ENCODE data around the gene SLX4. TPM values are rescaled to one million over a fixed set of nuclear protein-coding genes. Genes with fewer than 3 reads are reported as not detected.

Gene SLX4
- total RNA-seq, 1 experiment from 2014 or later: 15.5 TPM

DNA sequence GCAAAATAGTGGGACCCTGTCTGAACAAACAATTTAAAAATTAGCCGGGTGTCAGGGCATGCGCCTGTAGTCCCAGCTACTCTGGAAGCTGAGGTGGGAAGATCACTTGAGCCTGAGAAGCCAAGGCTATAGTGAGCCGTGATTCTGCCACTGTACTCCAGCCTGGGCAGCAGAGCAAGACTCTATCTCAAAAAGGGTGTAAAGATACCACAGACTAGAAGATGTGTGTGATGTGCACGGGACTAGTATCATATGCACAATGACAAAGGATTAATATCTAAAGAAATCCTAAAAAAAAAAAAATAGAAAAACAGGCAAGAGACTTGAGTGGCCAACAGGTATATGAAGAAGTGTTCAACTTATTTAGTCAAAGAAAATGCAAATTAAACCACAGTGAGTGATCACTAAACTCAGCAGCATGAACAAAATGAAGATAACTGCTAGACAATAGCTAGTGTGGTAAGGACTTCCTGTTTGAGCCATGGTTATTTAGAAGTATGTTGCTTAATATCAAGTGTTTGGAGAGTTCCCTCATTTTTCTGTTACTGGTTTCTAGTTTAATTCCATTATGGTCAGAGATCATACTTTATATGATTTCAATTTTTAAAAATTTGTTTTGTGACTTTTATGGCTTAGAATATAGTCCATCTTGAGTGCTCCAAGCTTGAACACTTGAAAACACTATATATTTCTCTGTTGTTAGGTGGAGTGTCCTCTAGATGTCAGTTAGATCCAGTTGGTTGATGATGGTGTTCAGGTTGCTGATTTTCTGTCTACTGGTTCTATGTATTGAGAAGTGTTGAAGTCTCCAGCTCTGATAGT lies 14.7 kb upstream of the SLX4 start:
- H3K9me3 ChIP-seq (ENCODE audit: control insufficient read depth, insufficient read depth, low read depth, low read length): no peaks in the 10 kb centered on the region
- POLR2A ChIA-PET: interaction anchor here (0.6 to 0.7 kb wide), 2 partner anchors 273 to 481 kb away, joined by 4 to 9 read pairs; no protein-coding TSS in a partner anchor
- intact Hi-C loops (cut with micrococcal nuclease; ENCODE audit: unreplicated experiment) (no loop called here), in situ Hi-C loops (cut with HindIII; ENCODE audit: low pct_unique_long_range_greater_than_20kb, low sequenced_read_pairs) (no loop called here)
- TF ChIP-seq, protein P1, sequence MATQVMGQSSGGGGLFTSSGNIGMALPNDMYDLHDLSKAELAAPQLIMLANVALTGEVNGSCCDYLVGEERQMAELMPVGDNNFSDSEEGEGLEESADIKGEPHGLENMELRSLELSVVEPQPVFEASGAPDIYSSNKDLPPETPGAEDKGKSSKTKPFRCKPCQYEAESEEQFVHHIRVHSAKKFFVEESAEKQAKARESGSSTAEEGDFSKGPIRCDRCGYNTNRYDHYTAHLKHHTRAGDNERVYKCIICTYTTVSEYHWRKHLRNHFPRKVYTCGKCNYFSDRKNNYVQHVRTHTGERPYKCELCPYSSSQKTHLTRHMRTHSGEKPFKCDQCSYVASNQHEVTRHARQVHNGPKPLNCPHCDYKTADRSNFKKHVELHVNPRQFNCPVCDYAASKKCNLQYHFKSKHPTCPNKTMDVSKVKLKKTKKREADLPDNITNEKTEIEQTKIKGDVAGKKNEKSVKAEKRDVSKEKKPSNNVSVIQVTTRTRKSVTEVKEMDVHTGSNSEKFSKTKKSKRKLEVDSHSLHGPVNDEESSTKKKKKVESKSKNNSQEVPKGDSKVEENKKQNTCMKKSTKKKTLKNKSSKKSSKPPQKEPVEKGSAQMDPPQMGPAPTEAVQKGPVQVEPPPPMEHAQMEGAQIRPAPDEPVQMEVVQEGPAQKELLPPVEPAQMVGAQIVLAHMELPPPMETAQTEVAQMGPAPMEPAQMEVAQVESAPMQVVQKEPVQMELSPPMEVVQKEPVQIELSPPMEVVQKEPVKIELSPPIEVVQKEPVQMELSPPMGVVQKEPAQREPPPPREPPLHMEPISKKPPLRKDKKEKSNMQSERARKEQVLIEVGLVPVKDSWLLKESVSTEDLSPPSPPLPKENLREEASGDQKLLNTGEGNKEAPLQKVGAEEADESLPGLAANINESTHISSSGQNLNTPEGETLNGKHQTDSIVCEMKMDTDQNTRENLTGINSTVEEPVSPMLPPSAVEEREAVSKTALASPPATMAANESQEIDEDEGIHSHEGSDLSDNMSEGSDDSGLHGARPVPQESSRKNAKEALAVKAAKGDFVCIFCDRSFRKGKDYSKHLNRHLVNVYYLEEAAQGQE (IDR thresholded peaks at IDR 0.05; ENCODE audit: insufficient read depth in 1 of 2, low read depth in 2 of 2, low read length in 1 of 2): no peak
- TF ChIP-seq TCF7L2 (IDR thresholded peaks at IDR 0.05; ENCODE audit: low read depth, low read length) (no peak), POLR2AphosphoS5 (IDR thresholded peaks at IDR 0.05; ENCODE audit: low read depth, low read length) (no peak), SIN3A (IDR thresholded peaks at IDR 0.05; ENCODE audit: borderline replicate concordance, insufficient read depth, low read depth, low read length) (no peak)
- TF ChIP-seq, protein P2, sequence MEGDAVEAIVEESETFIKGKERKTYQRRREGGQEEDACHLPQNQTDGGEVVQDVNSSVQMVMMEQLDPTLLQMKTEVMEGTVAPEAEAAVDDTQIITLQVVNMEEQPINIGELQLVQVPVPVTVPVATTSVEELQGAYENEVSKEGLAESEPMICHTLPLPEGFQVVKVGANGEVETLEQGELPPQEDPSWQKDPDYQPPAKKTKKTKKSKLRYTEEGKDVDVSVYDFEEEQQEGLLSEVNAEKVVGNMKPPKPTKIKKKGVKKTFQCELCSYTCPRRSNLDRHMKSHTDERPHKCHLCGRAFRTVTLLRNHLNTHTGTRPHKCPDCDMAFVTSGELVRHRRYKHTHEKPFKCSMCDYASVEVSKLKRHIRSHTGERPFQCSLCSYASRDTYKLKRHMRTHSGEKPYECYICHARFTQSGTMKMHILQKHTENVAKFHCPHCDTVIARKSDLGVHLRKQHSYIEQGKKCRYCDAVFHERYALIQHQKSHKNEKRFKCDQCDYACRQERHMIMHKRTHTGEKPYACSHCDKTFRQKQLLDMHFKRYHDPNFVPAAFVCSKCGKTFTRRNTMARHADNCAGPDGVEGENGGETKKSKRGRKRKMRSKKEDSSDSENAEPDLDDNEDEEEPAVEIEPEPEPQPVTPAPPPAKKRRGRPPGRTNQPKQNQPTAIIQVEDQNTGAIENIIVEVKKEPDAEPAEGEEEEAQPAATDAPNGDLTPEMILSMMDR (IDR thresholded peaks at IDR 0.05): no peak
- no peaks in the 10 kb centered on the region for H3K4me1 ChIP-seq (ENCODE audit: control insufficient read depth, insufficient read depth, low read length)
- DNase-seq (ENCODE audit: low read depth, low spot score) (no peak), ATAC-seq (peak; percentile 71; the same call in 1 of the 2 replicates)
- no peak overlapping the region for H3K27ac ChIP-seq (ENCODE audit: low read length)
- H3K36me3 ChIP-seq (ENCODE audit: control insufficient read depth, insufficient read depth, low read length): no peaks in the 10 kb centered on the region
- CTCF ChIA-PET: no interaction called here
- H3K27me3 ChIP-seq (ENCODE audit: control insufficient read depth, insufficient read depth, low read length): no peaks in the 10 kb centered on the region
- no TSS peak for BruUV-seq (replicated peaks)
- H3K4me3 ChIP-seq (ENCODE audit: low read depth in 2 of 2, low read length in 2 of 2): no peak overlapping the region

DNA sequence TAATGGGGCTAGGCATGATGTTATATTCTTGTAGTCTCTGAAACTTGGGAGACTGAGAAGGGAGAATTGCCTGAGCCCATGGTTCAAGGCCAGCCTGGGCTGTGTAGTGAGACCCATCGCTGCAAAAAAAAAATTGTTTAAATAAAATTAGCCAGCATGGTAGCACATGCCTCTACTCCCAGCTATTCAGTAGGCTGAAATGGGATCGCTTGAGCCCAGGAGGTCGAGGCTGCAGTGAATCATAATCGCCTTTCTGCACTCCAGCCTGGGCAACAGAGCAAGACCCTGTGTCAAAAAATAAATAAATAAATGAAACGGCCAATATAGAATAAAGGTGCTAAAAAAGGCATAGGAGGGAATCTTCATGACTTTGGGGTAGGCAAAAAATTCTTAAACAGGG lies 13.9 kb upstream of the SLX4 start:
- ATAC-seq (no peak), DNase-seq (ENCODE audit: low read depth, low spot score) (no peak)
- POLR2A ChIA-PET: interaction anchor here (0.6 kb wide), 1 partner anchor 19 kb away, joined by 5 read pairs; no protein-coding TSS in a partner anchor
- TF ChIP-seq TCF7L2 (IDR thresholded peaks at IDR 0.05; ENCODE audit: low read depth, low read length): no peak
- TF ChIP-seq, protein P2 (IDR thresholded peaks at IDR 0.05): no peak
- CTCF ChIA-PET: no interaction called here
- Histone ChIP-seq H3K4me1 (ENCODE audit: control insufficient read depth, insufficient read depth, low read length) (no peaks in the 10 kb centered on the region), H3K9me3 (ENCODE audit: control insufficient read depth, insufficient read depth, low read depth, low read length) (no peaks in the 10 kb centered on the region), H3K27ac (ENCODE audit: low read length) (no peak overlapping the region), H3K36me3 (ENCODE audit: control insufficient read depth, insufficient read depth, low read length) (no peaks in the 10 kb centered on the region), H3K27me3 (ENCODE audit: control insufficient read depth, insufficient read depth, low read length) (no peaks in the 10 kb centered on the region), H3K4me3 (ENCODE audit: low read depth in 2 of 2, low read length in 2 of 2) (no peak overlapping the region)
- no TSS peak for BruUV-seq (replicated peaks)
- in situ Hi-C loops (cut with HindIII; ENCODE audit: low pct_unique_long_range_greater_than_20kb, low sequenced_read_pairs): no loop called here
- intact Hi-C loops (cut with micrococcal nuclease; ENCODE audit: unreplicated experiment): no loop called here
